ENCODE data around the gene P2RX1.

GRCh38 chr17:3937359-3937758 lies 21.1 kb upstream of the P2RX1 start:
- TF ChIP-seq POLR2A (IDR thresholded peaks at IDR 0.05; ENCODE audit: low read depth, low read length) (no peak), CTCF (conservative IDR thresholded peaks at IDR 0.05; ENCODE audit: low read depth, low read length) (no peak), SMC3 (IDR thresholded peaks at IDR 0.05; ENCODE audit: low read depth, low read length) (no peak), MAFK (IDR thresholded peaks at IDR 0.05; ENCODE audit: low read depth, low read length) (no peak), ELK1 (IDR thresholded peaks at IDR 0.05; ENCODE audit: borderline replicate concordance, low read depth, low read length) (no peak), RFX5 (IDR thresholded peaks at IDR 0.05; ENCODE audit: low read depth, low read length) (no peak), RCOR1 (IDR thresholded peaks at IDR 0.05; ENCODE audit: insufficient replicate concordance, low read length) (no peak), NFE2L2 (IDR thresholded peaks at IDR 0.05; ENCODE audit: low read depth, low read length) (no peak), CEBPB (IDR thresholded peaks at IDR 0.05; ENCODE audit: low read depth, low read length) (no peak), RAD21 (IDR thresholded peaks at IDR 0.05; ENCODE audit: low read length) (no peak)
